ENCODE data around the gene TMEM54. TPM values are rescaled to one million over a fixed set of nuclear protein-coding genes. Genes with fewer than 3 reads are reported as not detected.

TMEM54 gene
- total and polyA plus RNA-seq, 2 of the 13 experiments (the other 11 are each of a cell fraction or from before 2014, with no cell fraction given), result 2.5 to 2.9 TPM

DNA sequence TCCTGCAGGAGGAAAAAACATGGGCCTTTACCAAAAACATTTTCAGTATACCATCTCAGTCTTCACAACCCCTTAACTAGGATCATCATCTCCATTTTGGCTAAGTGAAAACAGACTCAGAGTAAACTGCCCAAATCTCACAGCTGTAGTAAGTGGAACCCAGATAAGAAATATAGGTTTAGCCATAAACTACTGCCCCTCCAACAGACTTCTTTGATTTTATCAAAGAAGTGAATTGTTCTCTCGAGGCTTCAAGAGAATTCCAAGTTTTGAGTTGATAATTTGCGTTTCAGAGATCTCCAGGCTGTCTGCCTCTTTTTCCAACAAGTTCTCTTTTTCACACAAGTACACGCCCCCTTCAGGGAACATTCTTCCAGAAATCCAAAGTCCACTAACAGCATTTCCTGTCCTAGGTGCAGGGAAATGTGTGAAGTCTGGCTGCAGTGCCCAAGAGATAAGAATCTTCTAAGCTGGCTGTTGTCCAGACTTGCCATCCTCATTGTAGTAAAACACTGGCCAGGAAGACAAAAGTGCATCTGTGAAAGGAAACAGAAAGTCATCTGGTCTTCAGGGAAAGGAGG lies 32.6 kb upstream of the TMEM54 start (continued):
- TF ChIP-seq ZFAT (CRISPR knock-in tag; conservative IDR thresholded peaks at IDR 0.05) (no peak), SMARCC2 (IDR thresholded peaks at IDR 0.05) (no peak), NFKB2 (CRISPR knock-in tag; IDR thresholded peaks at IDR 0.05; ENCODE audit: borderline replicate concordance) (no peak), ZNF160 (CRISPR knock-in tag; IDR thresholded peaks at IDR 0.05) (no peak), ZNF138 (CRISPR knock-in tag; IDR thresholded peaks at IDR 0.05; ENCODE audit: low read depth) (no peak), ZNF841 (CRISPR knock-in tag; IDR thresholded peaks at IDR 0.05; ENCODE audit: borderline replicate concordance) (no peak), ZFP36L2 (CRISPR knock-in tag; IDR thresholded peaks at IDR 0.05) (no peak), CCAR2 (optimal IDR thresholded peaks at IDR 0.05; ENCODE audit: low read depth, low read length) (no peak), ETV6 (CRISPR knock-in tag; conservative IDR thresholded peaks at IDR 0.05) (no peak), JUN (CRISPR knock-in tag; IDR thresholded peaks at IDR 0.05) (no peak), CBX2 (IDR thresholded peaks at IDR 0.05; ENCODE audit: low read depth, low read length) (no peak), CBX2 (CRISPR knock-in tag; IDR thresholded peaks at IDR 0.05; ENCODE audit: low read depth) (no peak), PTBP1 (IDR thresholded peaks at IDR 0.05; ENCODE audit: low read depth, low read length, poor library complexity, severe bottlenecking) (no peak), TCF12 (IDR thresholded peaks at IDR 0.05) (no peak), TCF12 (CRISPR knock-in tag; IDR thresholded peaks at IDR 0.05) (no peak), FOXP1 (IDR thresholded peaks at IDR 0.05) (no peak), FOXP1 (CRISPR knock-in tag; IDR thresholded peaks at IDR 0.05) (peak; percentile 55; the same call in 1 of the 2 replicates), ZNF253 (CRISPR knock-in tag; IDR thresholded peaks at IDR 0.05; ENCODE audit: borderline replicate concordance) (no peak)
- TF ChIP-seq, protein P1, sequence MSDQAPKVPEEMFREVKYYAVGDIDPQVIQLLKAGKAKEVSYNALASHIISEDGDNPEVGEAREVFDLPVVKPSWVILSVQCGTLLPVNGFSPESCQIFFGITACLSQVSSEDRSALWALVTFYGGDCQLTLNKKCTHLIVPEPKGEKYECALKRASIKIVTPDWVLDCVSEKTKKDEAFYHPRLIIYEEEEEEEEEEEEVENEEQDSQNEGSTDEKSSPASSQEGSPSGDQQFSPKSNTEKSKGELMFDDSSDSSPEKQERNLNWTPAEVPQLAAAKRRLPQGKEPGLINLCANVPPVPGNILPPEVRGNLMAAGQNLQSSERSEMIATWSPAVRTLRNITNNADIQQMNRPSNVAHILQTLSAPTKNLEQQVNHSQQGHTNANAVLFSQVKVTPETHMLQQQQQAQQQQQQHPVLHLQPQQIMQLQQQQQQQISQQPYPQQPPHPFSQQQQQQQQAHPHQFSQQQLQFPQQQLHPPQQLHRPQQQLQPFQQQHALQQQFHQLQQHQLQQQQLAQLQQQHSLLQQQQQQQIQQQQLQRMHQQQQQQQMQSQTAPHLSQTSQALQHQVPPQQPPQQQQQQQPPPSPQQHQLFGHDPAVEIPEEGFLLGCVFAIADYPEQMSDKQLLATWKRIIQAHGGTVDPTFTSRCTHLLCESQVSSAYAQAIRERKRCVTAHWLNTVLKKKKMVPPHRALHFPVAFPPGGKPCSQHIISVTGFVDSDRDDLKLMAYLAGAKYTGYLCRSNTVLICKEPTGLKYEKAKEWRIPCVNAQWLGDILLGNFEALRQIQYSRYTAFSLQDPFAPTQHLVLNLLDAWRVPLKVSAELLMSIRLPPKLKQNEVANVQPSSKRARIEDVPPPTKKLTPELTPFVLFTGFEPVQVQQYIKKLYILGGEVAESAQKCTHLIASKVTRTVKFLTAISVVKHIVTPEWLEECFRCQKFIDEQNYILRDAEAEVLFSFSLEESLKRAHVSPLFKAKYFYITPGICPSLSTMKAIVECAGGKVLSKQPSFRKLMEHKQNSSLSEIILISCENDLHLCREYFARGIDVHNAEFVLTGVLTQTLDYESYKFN (CRISPR knock-in tag; conservative IDR thresholded peaks at IDR 0.05), result peak; percentile 96
- TF ChIP-seq, protein P2, sequence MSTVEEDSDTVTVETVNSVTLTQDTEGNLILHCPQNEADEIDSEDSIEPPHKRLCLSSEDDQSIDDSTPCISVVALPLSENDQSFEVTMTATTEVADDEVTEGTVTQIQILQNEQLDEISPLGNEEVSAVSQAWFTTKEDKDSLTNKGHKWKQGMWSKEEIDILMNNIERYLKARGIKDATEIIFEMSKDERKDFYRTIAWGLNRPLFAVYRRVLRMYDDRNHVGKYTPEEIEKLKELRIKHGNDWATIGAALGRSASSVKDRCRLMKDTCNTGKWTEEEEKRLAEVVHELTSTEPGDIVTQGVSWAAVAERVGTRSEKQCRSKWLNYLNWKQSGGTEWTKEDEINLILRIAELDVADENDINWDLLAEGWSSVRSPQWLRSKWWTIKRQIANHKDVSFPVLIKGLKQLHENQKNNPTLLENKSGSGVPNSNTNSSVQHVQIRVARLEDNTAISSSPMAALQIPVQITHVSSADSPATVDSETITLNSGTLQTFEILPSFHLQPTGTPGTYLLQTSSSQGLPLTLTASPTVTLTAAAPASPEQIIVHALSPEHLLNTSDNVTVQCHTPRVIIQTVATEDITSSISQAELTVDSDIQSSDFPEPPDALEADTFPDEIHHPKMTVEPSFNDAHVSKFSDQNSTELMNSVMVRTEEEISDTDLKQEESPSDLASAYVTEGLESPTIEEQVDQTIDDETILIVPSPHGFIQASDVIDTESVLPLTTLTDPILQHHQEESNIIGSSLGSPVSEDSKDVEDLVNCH (CRISPR knock-in tag; IDR thresholded peaks at IDR 0.05), result no peak
- TF ChIP-seq, protein P3, sequence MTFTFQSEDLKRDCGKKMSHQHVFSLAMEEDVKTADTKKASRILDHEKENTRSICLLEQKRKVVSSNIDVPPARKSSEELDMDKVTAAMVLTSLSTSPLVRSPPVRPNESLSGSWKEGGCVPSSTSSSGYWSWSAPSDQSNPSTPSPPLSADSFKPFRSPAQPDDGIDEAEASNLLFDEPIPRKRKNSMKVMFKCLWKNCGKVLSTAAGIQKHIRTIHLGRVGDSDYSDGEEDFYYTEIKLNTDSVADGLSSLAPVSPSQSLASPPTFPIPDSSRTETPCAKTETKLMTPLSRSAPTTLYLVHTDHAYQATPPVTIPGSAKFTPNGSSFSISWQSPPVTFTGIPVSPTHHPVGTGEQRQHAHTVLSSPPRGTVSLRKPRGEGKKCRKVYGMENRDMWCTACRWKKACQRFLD (CRISPR knock-in tag; IDR thresholded peaks at IDR 0.05; ENCODE audit: borderline replicate concordance), result no peak
- TF ChIP-seq, protein P4, sequence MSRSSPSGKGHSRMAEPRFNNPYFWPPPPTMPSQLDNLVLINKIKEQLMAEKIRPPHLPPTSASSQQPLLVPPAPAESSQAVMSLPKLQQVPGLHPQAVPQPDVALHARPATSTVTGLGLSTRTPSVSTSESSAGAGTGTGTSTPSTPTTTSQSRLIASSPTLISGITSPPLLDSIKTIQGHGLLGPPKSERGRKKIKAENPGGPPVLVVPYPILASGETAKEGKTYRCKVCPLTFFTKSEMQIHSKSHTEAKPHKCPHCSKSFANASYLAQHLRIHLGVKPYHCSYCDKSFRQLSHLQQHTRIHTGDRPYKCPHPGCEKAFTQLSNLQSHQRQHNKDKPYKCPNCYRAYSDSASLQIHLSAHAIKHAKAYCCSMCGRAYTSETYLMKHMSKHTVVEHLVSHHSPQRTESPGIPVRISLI (CRISPR knock-in tag; IDR thresholded peaks at IDR 0.05; ENCODE audit: borderline replicate concordance), result no peak; the same call in 1 of the 2 replicates
